ENCODE results near the gene EZH2. TPM values are rescaled to one million over a fixed set of nuclear protein-coding genes. Genes with fewer than 3 reads are reported as not detected.

The EZH2 gene
- total and polyA plus RNA-seq, 11 donors = 0.61 to 5.4 (median 1.3) TPM

- Histone ChIP-seq H3K4me3 (no peak overlapping the region), H3K27ac (no peak overlapping the region), H3K9me3 (peaks cover 0 to 16% (median 10%) of the 10 kb centered on the region in 12 donors), H3K27me3 (no peaks in the 10 kb centered on the region), H3K4me1 (peaks cover 0 to 9% (median 0%) of the 10 kb centered on the region in 12 donors), H3K36me3 (no peaks in the 10 kb centered on the region)
- DNase-seq (no peak), ATAC-seq (no peak)
- WGBS, 4 donors = 62 to 74% (median 67%) methylated on average over 5 of the region's 5 CpGs
- TF ChIP-seq POLR2A (IDR thresholded peaks at IDR 0.05) = no peak
- TF ChIP-seq CTCF (IDR thresholded peaks at IDR 0.05) = no peak
- intact Hi-C loops (cut with DNase I) = loop anchor here in 1 of 10 donors (5.0 kb wide), 1 partner anchor 89 kb away; no protein-coding TSS in a partner anchor
Observed at GRCh38 chr7:148868378-148868674, 15.8 kb downstream of the EZH2 start.

- no peak for ATAC-seq
- intact Hi-C loops (cut with DNase I) = loop anchor here in 1 of 10 donors (5.0 kb wide), 1 partner anchor 90 kb away; no protein-coding TSS in a partner anchor
- TF ChIP-seq CTCF (IDR thresholded peaks at IDR 0.05) (no peak), POLR2A (IDR thresholded peaks at IDR 0.05) (no peak)
Observed at GRCh38 chr7:148867596-148868377, 16.3 kb downstream of the EZH2 start.

GRCh38 chr7:148866362-148866761, 17.7 kb downstream of the EZH2 start:
- H3K4me1 ChIP-seq = no peaks in the 10 kb centered on the region
- H3K27me3 ChIP-seq = no peaks in the 10 kb centered on the region
- no peak overlapping the region for H3K27ac ChIP-seq
- WGBS, 4 donors = 86 to 95% (median 94%) methylated on average over 6 of the region's 6 CpGs
- no peak for DNase-seq
- H3K4me3 ChIP-seq = no peak overlapping the region
- no peak for ATAC-seq
- intact Hi-C loops (cut with DNase I) = loop anchor here in 1 of 10 donors (5.0 kb wide), 1 partner anchor 91 kb away; no protein-coding TSS in a partner anchor
- H3K36me3 ChIP-seq = no peaks in the 10 kb centered on the region
- TF ChIP-seq POLR2A (IDR thresholded peaks at IDR 0.05) (no peak), CTCF (IDR thresholded peaks at IDR 0.05) (no peak)
- H3K9me3 ChIP-seq = peaks cover 0 to 16% (median 10%) of the 10 kb centered on the region in 12 donors

More at GRCh38 chr7:148867596-148868377, 16.3 kb downstream of the EZH2 start:
- Histone ChIP-seq H3K4me3 (no peak overlapping the region), H3K27ac (peak overlapping the region in 1 of 12 donors; percentile 34), H3K4me1 (peaks cover 0 to 9% (median 0%) of the 10 kb centered on the region in 12 donors), H3K9me3 (peaks cover 0 to 16% (median 10%) of the 10 kb centered on the region in 12 donors), H3K36me3 (no peaks in the 10 kb centered on the region), H3K27me3 (no peaks in the 10 kb centered on the region)
- DNase-seq = no peak
- WGBS, 4 donors = 86 to 92% (median 87%) methylated on average over 3 of the region's 3 CpGs

GRCh38 chr7:148865283-148865682, 18.8 kb downstream of the EZH2 start:
- Histone ChIP-seq H3K4me1 (no peaks in the 10 kb centered on the region), H3K4me3 (no peak overlapping the region), H3K27me3 (no peaks in the 10 kb centered on the region), H3K36me3 (no peaks in the 10 kb centered on the region), H3K9me3 (peaks cover 0 to 16% (median 10%) of the 10 kb centered on the region in 12 donors), H3K27ac (no peak overlapping the region)
- TF ChIP-seq POLR2A (IDR thresholded peaks at IDR 0.05) (no peak), CTCF (IDR thresholded peaks at IDR 0.05) (no peak)
- DNase-seq = no peak
- WGBS, 4 donors = 92 to 98% (median 97%) methylated on average over 2 of the region's 2 CpGs
- intact Hi-C loops (cut with DNase I) = loop anchor here in 1 of 10 donors (5.0 kb wide), 1 partner anchor 92 kb away; no protein-coding TSS in a partner anchor
- ATAC-seq = no peak

Data from heart left ventricle (tissue), 16 donors.